Liver (tissue), 9 donors: ENCODE results near the gene PLAC1. TPM values are rescaled to one million over a fixed set of nuclear protein-coding genes. Genes with fewer than 3 reads are reported as not detected.

Experiments
- DNase-seq: peaks from one replicate; pipeline ENCODE4 v3.0.0-alpha.2; 2017; ENCODE audit warnings: low spot score
- H3K27ac ChIP-seq, 2 donors: one replicate each; pipeline ENCODE4 v1.7.0; 2013; ENCODE audit warnings: inconsistent platforms in 2 of 2, low read length in 2 of 2, control low read depth in 1 of 2, low read depth in 1 of 2, mild to moderate bottlenecking in 1 of 2
- H3K27me3 ChIP-seq, 4 donors: one replicate each; pipeline versions ENCODE4 v1.6.1 to v1.7.0; 2013; ENCODE audit warnings: low read length in 3 of 4, inconsistent platforms in 1 of 4, mild to moderate bottlenecking in 1 of 4, moderate library complexity in 1 of 4; ENCODE audit not compliant: control insufficient read depth in 4 of 4, insufficient read depth in 4 of 4
- H3K36me3 ChIP-seq, 4 donors: one replicate each; pipeline versions ENCODE4 v1.6.1 to v1.7.0; 2013; ENCODE audit warnings: low read length in 3 of 4, mild to moderate bottlenecking in 3 of 4, low read depth in 1 of 4, moderate library complexity in 1 of 4; ENCODE audit not compliant: control insufficient read depth in 4 of 4, insufficient read depth in 3 of 4
- H3K4me1 ChIP-seq, 4 donors: one replicate each; pipeline versions ENCODE4 v1.6.1 to v1.7.0; 2013; ENCODE audit warnings: low read length in 3 of 4, mild to moderate bottlenecking in 3 of 4, moderate library complexity in 1 of 4; ENCODE audit not compliant: control insufficient read depth in 4 of 4, insufficient read depth in 4 of 4
- H3K4me3 ChIP-seq, 3 donors: one replicate each; pipeline versions ENCODE4 v1.6.1 to v1.7.0; 2013; ENCODE audit warnings: low read length in 3 of 3, control low read depth in 1 of 3, low read depth in 1 of 3, mild to moderate bottlenecking in 1 of 3
- H3K9ac ChIP-seq, 2 donors: one replicate each; pipeline ENCODE4 v1.7.0; 2013; ENCODE audit warnings: low read length in 2 of 2, mild to moderate bottlenecking in 2 of 2, moderate library complexity in 2 of 2, control low read depth in 1 of 2, low read depth in 1 of 2
- H3K9me3 ChIP-seq, 4 donors: one replicate each; pipeline versions ENCODE4 v1.6.1 to v1.7.0; 2013; ENCODE audit warnings: low read length in 3 of 4; ENCODE audit not compliant: control insufficient read depth in 4 of 4
- ATF3 ChIP-seq: IDR thresholded peaks from 2 replicates; pipeline ENCODE4 v1.6.1; 2016; ENCODE audit warnings: antibody characterized with exemption
- EGR1 ChIP-seq, 2 donors: IDR thresholded peaks; 2 replicates each; pipeline ENCODE4 v1.6.1; 2016 to 2018; ENCODE audit warnings: antibody characterized with exemption in 2 of 2, low read depth in 2 of 2
- FOXA1 ChIP-seq: IDR thresholded peaks from 2 replicates; pipeline ENCODE4 v1.6.1; 2016; ENCODE audit warnings: antibody characterized with exemption
- FOXA2 ChIP-seq: IDR thresholded peaks from 2 replicates; pipeline ENCODE4 v1.6.1; 2016; ENCODE audit warnings: antibody characterized with exemption
- GABPA ChIP-seq, 2 donors: IDR thresholded peaks in 1 of 2; conservative IDR thresholded peaks in 1 of 2; 2 replicates each; pipeline ENCODE4 v1.6.1; 2016; ENCODE audit warnings: antibody characterized with exemption in 2 of 2, mild to moderate bottlenecking in 1 of 2, moderate library complexity in 1 of 2
- HNF4A ChIP-seq, 2 donors: conservative IDR thresholded peaks; 2 replicates each; pipeline ENCODE4 v1.6.1; 2016; ENCODE audit warnings: antibody characterized with exemption in 2 of 2, mild to moderate bottlenecking in 2 of 2
- HNF4G ChIP-seq: IDR thresholded peaks from 2 replicates; pipeline ENCODE4 v1.6.1; 2016; ENCODE audit warnings: antibody characterized with exemption
- JUND ChIP-seq, 2 donors: IDR thresholded peaks; 2 replicates each; pipeline ENCODE4 v1.6.1; 2016; ENCODE audit warnings: antibody characterized with exemption in 2 of 2
- MAX ChIP-seq: IDR thresholded peaks from 2 replicates; pipeline ENCODE4 v1.6.1; 2016; ENCODE audit warnings: antibody characterized with exemption
- NR2F2 ChIP-seq: IDR thresholded peaks from 2 replicates; pipeline ENCODE4 v1.6.1; 2016; ENCODE audit warnings: antibody characterized with exemption
- RAD21 ChIP-seq, 2 donors: IDR thresholded peaks; 2 replicates each; pipeline ENCODE4 v1.6.1; 2016; ENCODE audit warnings: antibody characterized with exemption in 2 of 2, mild to moderate bottlenecking in 2 of 2
- REST ChIP-seq: IDR thresholded peaks from 2 replicates; pipeline ENCODE4 v1.6.1; 2016; ENCODE audit warnings: antibody characterized with exemption, mild to moderate bottlenecking
- RXRA ChIP-seq, 2 donors: IDR thresholded peaks; 2 replicates each; pipeline ENCODE4 v1.6.1; 2017 to 2018; ENCODE audit warnings: antibody characterized with exemption in 2 of 2, mild to moderate bottlenecking in 1 of 2
- SP1 ChIP-seq: IDR thresholded peaks from 2 replicates; pipeline ENCODE4 v1.6.1; 2018; ENCODE audit warnings: antibody characterized with exemption, mild to moderate bottlenecking
- TAF1 ChIP-seq: conservative IDR thresholded peaks from 2 replicates; pipeline ENCODE4 v1.6.1; 2016; ENCODE audit warnings: antibody characterized with exemption, mild to moderate bottlenecking
- YY1 ChIP-seq: IDR thresholded peaks from 2 replicates; pipeline ENCODE4 v1.6.1; 2016; ENCODE audit warnings: antibody characterized with exemption, mild to moderate bottlenecking
- WGBS: extraction: QIAGEN DNeasy Blood & Tissue Kit; methylation state at CpG from one replicate; pipeline ENCODE4 v1.1.7; 2013; 5-methylcytosine and 5-hydroxymethylcytosine counted together
- polyA plus RNA-seq, 2 donors: library from polyadenylated mRNA; stranded (reverse) in 1 of 2; unstranded in 1 of 2; fragments of 200-250 nt in 1 of 2; fragments of >200 nt in 1 of 2; fragmentation: Nextera tagmentation in 1 of 2; extraction: Ambion mirVana in 1 of 2; gene quantifications; one replicate each; pipeline versions ENCODE4 v1.2.1 to v1.2.3, GENCODE V29; 2013 to 2015
- total RNA-seq, 2 donors: library from RNA; depleted of rRNA; stranded (reverse); fragments of >200 nt; gene quantifications; one replicate each; pipeline ENCODE4 v1.2.3, GENCODE V29; 2014
- TF ChIP-seq, protein P1 (sequence below): IDR thresholded peaks from 2 replicates; pipeline ENCODE4 v1.6.1; 2016; ENCODE audit warnings: antibody characterized with exemption
- TF ChIP-seq, protein P2 (sequence below): fragments of 150-350 bp; IDR thresholded peaks from 2 replicates; pipeline ENCODE4 v1.5.1; 2017; ENCODE audit warnings: improper control_type of control experiment, low read depth, low read length; ENCODE audit not compliant: missing input control
- donor health status: healthy.
- donor health status: healthy.
- donor health status: healthy.
- donor health status: healthy.
- donor health status: healthy.

Gene PLAC1
- total and polyA plus RNA-seq, 4 donors, result not detected

- no peak overlapping the region for H3K27ac ChIP-seq
- H3K36me3 ChIP-seq, result no peaks in the 10 kb centered on the region
- WGBS, result 97% methylated on average over 1 of the region's 1 CpG
- no peaks in the 10 kb centered on the region for H3K9me3 ChIP-seq
- no peak for DNase-seq
- H3K4me1 ChIP-seq, result no peaks in the 10 kb centered on the region
- H3K27me3 ChIP-seq, result peaks cover 0 to 6% (median 0%) of the 10 kb centered on the region in 4 donors
- no peak overlapping the region for H3K9ac ChIP-seq
- TF ChIP-seq, protein P1, sequence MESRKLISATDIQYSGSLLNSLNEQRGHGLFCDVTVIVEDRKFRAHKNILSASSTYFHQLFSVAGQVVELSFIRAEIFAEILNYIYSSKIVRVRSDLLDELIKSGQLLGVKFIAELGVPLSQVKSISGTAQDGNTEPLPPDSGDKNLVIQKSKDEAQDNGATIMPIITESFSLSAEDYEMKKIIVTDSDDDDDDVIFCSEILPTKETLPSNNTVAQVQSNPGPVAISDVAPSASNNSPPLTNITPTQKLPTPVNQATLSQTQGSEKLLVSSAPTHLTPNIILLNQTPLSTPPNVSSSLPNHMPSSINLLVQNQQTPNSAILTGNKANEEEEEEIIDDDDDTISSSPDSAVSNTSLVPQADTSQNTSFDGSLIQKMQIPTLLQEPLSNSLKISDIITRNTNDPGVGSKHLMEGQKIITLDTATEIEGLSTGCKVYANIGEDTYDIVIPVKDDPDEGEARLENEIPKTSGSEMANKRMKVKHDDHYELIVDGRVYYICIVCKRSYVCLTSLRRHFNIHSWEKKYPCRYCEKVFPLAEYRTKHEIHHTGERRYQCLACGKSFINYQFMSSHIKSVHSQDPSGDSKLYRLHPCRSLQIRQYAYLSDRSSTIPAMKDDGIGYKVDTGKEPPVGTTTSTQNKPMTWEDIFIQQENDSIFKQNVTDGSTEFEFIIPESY, result no peak
- TF ChIP-seq MAX, result no peak
- TF ChIP-seq NR2F2, result no peak
- no peak for TF ChIP-seq ATF3
- no peak for TF ChIP-seq HNF4A (conservative IDR thresholded peaks at IDR 0.05)
- no peak for TF ChIP-seq RXRA (IDR thresholded peaks at IDR 0.05)
- no peak for TF ChIP-seq FOXA2
- TF ChIP-seq, protein P2, sequence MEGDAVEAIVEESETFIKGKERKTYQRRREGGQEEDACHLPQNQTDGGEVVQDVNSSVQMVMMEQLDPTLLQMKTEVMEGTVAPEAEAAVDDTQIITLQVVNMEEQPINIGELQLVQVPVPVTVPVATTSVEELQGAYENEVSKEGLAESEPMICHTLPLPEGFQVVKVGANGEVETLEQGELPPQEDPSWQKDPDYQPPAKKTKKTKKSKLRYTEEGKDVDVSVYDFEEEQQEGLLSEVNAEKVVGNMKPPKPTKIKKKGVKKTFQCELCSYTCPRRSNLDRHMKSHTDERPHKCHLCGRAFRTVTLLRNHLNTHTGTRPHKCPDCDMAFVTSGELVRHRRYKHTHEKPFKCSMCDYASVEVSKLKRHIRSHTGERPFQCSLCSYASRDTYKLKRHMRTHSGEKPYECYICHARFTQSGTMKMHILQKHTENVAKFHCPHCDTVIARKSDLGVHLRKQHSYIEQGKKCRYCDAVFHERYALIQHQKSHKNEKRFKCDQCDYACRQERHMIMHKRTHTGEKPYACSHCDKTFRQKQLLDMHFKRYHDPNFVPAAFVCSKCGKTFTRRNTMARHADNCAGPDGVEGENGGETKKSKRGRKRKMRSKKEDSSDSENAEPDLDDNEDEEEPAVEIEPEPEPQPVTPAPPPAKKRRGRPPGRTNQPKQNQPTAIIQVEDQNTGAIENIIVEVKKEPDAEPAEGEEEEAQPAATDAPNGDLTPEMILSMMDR, result no peak
- no peak for TF ChIP-seq TAF1
- TF ChIP-seq REST, result no peak
- H3K4me3 ChIP-seq, result no peak overlapping the region
Observed at GRCh38 chrX:134580907-134581306, 77.4 kb downstream of the PLAC1 start.

- 74% methylated on average over 5 of the region's 5 CpGs for WGBS
- no peak for DNase-seq
- Histone ChIP-seq H3K36me3 (no peaks in the 10 kb centered on the region), H3K9me3 (no peaks in the 10 kb centered on the region), H3K9ac (no peak overlapping the region), H3K4me1 (no peaks in the 10 kb centered on the region), H3K4me3 (no peak overlapping the region), H3K27me3 (no peaks in the 10 kb centered on the region), H3K27ac (no peak overlapping the region)
- TF ChIP-seq RXRA (IDR thresholded peaks at IDR 0.05) (no peak), SP1 (no peak), FOXA1 (no peak), FOXA2 (no peak), GABPA (IDR thresholded peaks at IDR 0.05 in 1 of 2, conservative IDR thresholded peaks at IDR 0.05 in 1 of 2) (no peak), HNF4G (no peak), RAD21 (IDR thresholded peaks at IDR 0.05) (no peak), REST (no peak), NR2F2 (no peak), EGR1 (IDR thresholded peaks at IDR 0.05; ENCODE audit: low read depth in 2 of 2) (no peak), JUND (IDR thresholded peaks at IDR 0.05) (no peak), ATF3 (no peak), MAX (no peak), HNF4A (conservative IDR thresholded peaks at IDR 0.05) (no peak), YY1 (no peak)
- TF ChIP-seq, protein P2, result no peak
Observed at GRCh38 chrX:134573683-134574035, 84.6 kb downstream of the PLAC1 start.
